ENCODE data around the gene IPO5.

- TF ChIP-seq CTCF (conservative IDR thresholded peaks at IDR 0.05; ENCODE audit: low read depth, low read length) (no peak), EZH2phosphoT487 (IDR thresholded peaks at IDR 0.05; ENCODE audit: borderline replicate concordance, low read length) (no peak)
These were observed 90.8 kb downstream of the IPO5 start for GRCh38 chr13:98044301-98044700.
